ENCODE measurements around the gene ING5.

GRCh38 chr2:241668839-241669238 lies 33.0 kb upstream of the ING5 start:
- TF ChIP-seq ZFP3 (CRISPR knock-in tag; IDR thresholded peaks at IDR 0.05) (no peak), ARNTL (CRISPR knock-in tag; IDR thresholded peaks at IDR 0.05; ENCODE audit: borderline replicate concordance, low read depth) (no peak), BACH2 (CRISPR knock-in tag; IDR thresholded peaks at IDR 0.05; ENCODE audit: borderline replicate concordance) (no peak), OSR1 (CRISPR knock-in tag; IDR thresholded peaks at IDR 0.05) (no peak), CSRNP3 (CRISPR knock-in tag; IDR thresholded peaks at IDR 0.05) (no peak), RARB (CRISPR knock-in tag; IDR thresholded peaks at IDR 0.05) (no peak), ISL1 (CRISPR knock-in tag; IDR thresholded peaks at IDR 0.05) (no peak), SNAI2 (CRISPR knock-in tag; IDR thresholded peaks at IDR 0.05) (no peak), ESRRG (CRISPR knock-in tag; IDR thresholded peaks at IDR 0.05) (no peak), ZNF8 (CRISPR knock-in tag; IDR thresholded peaks at IDR 0.05) (no peak), PATZ1 (CRISPR knock-in tag; IDR thresholded peaks at IDR 0.05; ENCODE audit: borderline replicate concordance) (no peak)

Measured in SK-N-SH treated with all-trans-retinoic acid at 6 μM for 48 hours (cell line).